ENCODE data around the gene MAMDC2.
"Not testable (repeated sequence)": the region's sequence is repeated elsewhere in the genome, so short reads cannot be mapped to it uniquely, and the experiment has no call there.

MAMDC2 gene

DNA sequence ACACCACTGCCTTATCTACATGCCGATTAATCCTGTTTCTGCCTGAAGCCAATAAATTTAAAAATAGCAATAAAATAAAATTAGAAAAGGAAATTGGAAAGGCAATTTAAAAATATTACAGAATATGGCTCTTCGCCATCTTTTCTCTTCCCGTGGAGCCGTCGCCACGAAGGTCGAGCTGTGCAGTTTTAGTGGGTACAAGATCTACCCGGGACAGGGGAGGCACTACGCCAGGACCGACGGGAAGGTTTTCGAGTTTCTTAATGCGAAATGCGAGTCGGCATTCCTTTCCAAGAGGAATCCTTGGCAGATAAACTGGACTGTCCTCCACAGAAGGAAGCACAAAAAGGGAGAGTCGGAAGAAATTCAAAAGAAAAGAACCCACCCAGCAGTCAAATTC, 173.4 kb downstream of the MAMDC2 start:
- in situ Hi-C loops (cut with HindIII; ENCODE audit: low pct_ligation_motif_present, low pct_unique_long_range_greater_than_20kb, low sequenced_read_pairs) = no loop called here
- DNase-seq = no peak

DNA sequence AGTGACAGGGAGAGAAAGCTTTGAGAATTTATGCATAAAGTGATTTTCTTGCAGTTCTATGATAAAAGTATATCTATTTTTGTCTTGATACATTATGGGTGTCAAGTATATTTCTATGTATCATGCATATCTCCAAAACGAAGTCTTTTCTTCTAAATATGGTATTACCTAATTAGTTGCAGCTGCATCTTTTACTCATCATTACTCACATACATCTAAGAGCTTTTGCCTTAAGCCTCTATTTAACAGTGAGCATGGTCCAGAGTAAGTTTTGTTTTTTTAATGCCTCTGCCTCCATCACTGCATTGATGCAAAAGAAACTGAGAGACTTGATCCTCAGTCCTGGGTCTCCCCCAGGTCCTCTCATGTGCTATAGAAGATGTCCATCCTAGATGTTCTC, 175.1 kb downstream of the MAMDC2 start:
- in situ Hi-C loops (cut with HindIII; ENCODE audit: low pct_ligation_motif_present, low pct_unique_long_range_greater_than_20kb, low sequenced_read_pairs) = no loop called here
- DNase-seq = no peak

DNA sequence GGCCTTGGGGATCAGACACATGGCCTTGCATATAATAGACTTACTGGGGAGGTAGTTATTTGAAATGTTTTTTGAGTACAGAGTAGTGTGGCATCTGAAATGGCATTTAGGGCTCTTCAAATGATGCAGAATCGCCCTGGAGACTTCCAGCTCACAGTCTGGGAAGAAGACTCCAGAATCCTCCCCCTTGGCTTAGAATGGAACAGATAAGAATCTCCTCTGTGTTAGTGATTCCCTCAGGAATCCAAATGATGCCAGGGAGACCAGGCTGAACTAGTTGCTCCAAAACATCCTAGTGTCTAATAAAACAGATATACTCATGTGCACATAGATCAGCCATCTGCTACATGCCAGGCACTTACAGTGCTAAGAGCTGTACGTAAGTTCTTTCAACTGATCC, 176.6 kb downstream of the MAMDC2 start:
- no peak for DNase-seq

DNA sequence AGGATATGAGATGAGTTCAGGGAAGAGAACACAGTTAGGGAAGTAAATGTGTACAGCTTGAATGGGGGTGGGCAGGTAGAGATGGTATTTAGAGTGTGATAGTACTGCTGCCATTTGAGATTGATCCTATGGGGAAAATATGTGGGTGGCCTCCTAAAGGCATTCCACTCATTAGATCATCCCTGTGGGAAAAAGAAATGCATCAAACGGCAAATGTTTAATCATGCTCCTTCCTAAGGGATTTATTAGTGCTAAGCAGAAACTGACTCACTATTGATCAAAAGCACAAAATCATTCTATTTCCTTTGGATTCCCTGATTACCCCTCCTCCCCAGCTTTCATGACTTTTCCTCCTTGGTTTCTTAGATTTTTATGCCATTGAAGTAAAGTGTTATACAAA, 178.7 kb downstream of the MAMDC2 start:
- in situ Hi-C loops (cut with HindIII; ENCODE audit: low pct_ligation_motif_present, low pct_unique_long_range_greater_than_20kb, low sequenced_read_pairs) = no loop called here
- DNase-seq = no peak

More for the DNA sequence above, 176.6 kb downstream of the MAMDC2 start:
- in situ Hi-C loops (cut with HindIII; ENCODE audit: low pct_ligation_motif_present, low pct_unique_long_range_greater_than_20kb, low sequenced_read_pairs) = no loop called here

DNA sequence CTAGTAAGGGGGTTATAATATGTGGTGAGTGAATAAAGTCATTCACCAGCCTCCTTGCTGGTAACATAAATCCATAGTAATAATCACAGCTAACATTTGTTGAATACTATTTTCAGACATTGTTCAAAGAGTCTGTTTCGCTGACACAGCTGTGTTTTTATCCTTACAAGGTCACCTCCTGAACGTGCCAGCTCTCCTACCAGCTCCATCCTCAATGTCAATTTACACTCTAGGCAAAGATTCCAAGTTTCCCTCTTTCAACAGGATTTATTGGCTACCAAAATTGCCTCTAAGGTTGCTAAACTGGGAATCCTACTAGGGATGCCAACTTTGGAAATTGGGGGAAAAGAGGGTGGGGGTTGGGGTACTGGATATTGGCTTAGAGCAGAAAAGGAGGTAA, 184.5 kb downstream of the MAMDC2 start:
- in situ Hi-C loops (cut with HindIII; ENCODE audit: low pct_ligation_motif_present, low pct_unique_long_range_greater_than_20kb, low sequenced_read_pairs) = no loop called here
- no peak for DNase-seq

DNA sequence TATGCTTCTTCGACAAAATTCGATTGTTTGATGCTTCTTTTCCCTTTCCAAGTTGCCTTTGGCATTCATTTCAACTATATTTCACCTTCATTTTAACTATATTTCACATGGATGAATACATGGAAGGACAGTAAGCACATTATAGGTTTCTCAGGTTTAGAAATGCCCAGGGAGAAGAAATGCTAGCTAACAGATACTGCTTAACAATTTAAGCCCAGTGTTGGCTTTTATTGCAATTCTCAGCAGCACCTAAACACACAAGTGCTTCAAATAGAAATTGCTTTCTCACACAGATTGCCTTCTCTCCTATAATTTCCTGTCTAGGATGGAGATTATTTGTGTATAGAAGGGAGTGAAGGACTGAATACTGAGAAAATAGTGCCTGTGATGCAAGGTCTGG, 185.0 kb downstream of the MAMDC2 start:
- in situ Hi-C loops (cut with HindIII; ENCODE audit: low pct_ligation_motif_present, low pct_unique_long_range_greater_than_20kb, low sequenced_read_pairs) = no loop called here
- no peak for DNase-seq

DNA sequence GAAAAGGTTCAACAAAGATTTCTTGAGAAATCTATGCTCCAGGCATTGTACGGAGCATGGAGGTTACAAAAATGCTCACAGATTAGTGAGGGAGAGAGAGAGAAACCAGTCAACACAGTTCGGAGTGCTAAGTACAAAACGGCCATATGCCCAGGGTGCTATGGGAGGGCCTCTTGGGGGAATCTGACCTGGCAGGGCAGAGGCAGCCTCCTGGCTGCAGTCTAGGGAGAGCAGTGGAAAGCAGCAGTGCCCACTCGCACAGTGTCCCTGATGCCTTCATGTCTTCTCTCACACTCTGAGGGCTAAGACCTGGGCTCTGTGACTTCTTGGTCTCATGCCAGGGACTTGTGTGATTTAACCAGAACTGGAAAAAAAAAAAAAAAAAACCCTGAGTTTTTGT, 185.4 kb downstream of the MAMDC2 start:
- in situ Hi-C loops (cut with HindIII; ENCODE audit: low pct_ligation_motif_present, low pct_unique_long_range_greater_than_20kb, low sequenced_read_pairs) = no loop called here
- DNase-seq = no peak

DNA sequence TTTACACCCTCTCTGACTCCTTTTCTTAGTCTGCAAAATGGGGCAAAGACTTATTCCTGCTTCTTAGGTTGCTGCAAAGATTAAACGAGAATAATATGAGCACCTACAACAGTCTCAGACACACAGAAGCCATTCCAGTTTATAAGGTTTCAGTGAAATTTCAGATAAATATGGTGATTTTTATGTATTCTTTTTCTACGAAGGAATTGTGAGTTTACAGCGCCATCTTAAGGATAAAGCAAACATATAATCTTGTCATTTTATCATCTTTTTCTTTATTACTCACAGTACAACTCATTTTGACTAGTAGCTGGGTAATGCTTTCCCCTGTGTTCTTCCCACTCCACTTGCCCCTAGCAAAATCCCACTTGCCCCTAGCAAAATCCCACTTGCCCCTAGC, 185.9 kb downstream of the MAMDC2 start:
- DNase-seq = peak; percentile 33
- in situ Hi-C loops (cut with HindIII; ENCODE audit: low pct_ligation_motif_present, low pct_unique_long_range_greater_than_20kb, low sequenced_read_pairs) = no loop called here

DNA sequence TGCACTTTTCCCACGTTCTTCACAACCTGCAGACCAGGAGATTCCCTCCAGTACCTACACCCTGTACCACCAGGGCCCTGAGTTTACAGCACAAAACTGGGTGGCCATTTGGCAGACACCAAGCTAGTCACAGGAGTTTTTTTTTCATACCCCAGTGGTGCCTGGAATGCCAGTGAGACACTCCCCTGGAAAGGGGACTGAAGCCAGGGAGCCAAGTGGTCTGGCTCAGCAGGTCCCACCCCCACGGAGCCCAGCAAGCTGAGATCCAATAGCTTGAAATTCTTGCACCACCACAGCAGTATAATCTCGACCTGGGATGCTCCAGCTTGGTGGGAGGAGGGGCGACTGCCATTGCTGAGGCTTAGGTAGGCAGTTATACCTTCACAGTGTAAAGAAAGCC, 188.8 kb downstream of the MAMDC2 start:
- DNase-seq = no peak
- in situ Hi-C loops (cut with HindIII; ENCODE audit: low pct_ligation_motif_present, low pct_unique_long_range_greater_than_20kb, low sequenced_read_pairs) = no loop called here

DNA sequence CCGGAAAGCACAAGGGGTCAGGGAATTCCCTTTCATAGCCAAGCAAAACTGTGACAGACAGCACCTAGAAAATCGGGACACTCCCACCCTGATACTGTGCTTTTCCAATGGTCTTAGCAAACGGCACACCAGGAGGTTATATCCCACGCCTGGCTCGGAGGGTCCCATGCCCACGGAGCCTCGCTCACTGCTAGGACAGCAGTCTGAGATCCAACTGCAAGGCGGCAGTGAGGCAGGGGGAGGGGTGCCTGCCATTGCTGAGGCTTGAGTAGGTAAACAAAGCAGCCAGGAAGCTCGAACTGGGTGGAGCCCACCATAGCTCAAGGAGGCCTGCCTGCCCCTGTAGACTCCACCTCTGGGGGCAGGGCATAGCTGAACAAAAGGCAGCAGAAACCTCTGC, 190.6 kb downstream of the MAMDC2 start:
- DNase-seq; in situ Hi-C loops (cut with HindIII; ENCODE audit: low pct_ligation_motif_present, low pct_unique_long_range_greater_than_20kb, low sequenced_read_pairs): not testable (repeated sequence)

DNA sequence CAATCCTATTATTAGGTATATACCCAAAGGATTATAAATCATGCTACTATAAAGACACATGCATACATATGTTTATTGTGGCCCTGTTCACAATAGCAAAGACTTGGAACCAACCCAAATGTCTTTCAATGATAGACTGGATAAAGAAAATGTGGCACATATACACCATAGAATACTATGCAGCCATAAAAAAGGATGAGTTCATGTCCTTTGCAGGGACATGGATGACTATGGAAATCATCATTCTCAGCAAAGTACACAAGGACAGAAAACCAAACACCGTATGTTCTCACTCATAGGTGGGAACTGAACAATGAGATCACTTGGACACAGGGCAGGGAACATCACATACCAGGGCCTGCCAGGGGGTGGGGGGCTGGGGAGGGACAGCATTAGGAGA, 202.3 kb downstream of the MAMDC2 start:
- DNase-seq; in situ Hi-C loops (cut with HindIII; ENCODE audit: low pct_ligation_motif_present, low pct_unique_long_range_greater_than_20kb, low sequenced_read_pairs): not testable (repeated sequence)

DNA sequence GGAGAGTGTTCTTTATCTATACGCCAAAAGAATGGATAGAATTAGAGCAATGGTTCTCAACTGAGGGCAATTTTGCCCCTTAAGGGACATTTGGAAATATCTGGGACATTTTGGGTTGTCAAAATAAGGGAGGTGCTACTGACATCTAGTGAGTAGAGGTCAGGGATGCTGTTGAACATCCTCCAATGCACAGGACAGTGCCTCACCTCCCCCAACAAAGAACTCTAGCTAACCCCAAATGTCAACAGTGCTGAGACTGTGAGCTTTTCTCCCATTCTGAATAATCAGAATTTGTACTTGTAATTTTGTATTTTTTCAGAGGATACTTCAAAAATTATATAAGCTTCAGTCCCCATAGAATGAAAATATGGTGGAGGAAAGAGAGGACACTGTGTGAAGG, 206.6 kb downstream of the MAMDC2 start:
- DNase-seq = no peak
- in situ Hi-C loops (cut with HindIII; ENCODE audit: low pct_ligation_motif_present, low pct_unique_long_range_greater_than_20kb, low sequenced_read_pairs) = no loop called here

DNA sequence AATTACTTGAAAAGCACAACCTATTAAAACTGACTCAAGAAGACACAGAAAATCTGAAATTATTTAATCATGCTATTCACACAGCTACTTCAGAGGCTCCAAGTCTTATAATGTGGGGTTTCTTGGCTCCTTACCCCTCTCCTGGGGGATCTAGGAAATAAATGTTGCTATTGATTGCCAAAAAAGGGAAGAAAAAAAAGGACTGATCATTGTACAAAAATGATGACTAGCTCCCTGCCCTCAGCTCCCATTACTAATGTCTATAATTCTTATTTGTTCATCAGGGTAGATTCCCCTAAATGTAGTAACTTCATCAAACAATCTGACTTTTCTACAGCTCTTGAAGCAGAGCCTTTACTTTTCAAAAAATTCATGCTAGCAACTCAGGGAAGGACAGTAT, 211.8 kb downstream of the MAMDC2 start:
- in situ Hi-C loops (cut with HindIII; ENCODE audit: low pct_ligation_motif_present, low pct_unique_long_range_greater_than_20kb, low sequenced_read_pairs) = no loop called here

DNA sequence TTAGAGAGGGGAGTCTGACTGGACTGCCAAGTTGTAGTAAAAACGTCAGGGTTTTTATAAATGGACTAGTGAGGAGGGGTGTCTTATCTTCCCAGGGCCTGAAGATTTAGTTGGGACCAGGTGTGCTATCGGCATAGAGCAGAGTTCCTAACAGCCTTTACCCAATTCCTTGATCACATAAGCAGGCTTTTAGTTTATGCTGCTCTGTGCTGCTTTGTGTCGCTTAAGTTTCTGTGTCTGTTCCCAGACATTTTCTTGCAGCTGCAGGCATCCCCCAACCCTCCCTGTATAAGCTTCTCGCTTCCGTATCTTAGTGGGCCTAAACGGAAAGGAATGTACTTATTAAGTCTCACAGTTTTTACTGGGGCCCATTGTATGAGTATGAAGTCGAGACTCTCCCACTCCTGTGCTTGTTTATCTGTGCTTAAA, 212.5 kb downstream of the MAMDC2 start:
- in situ Hi-C loops (cut with HindIII; ENCODE audit: low pct_ligation_motif_present, low pct_unique_long_range_greater_than_20kb, low sequenced_read_pairs) = no loop called here

More for the DNA sequence above, 211.8 kb downstream of the MAMDC2 start:
- DNase-seq = no peak

DNA sequence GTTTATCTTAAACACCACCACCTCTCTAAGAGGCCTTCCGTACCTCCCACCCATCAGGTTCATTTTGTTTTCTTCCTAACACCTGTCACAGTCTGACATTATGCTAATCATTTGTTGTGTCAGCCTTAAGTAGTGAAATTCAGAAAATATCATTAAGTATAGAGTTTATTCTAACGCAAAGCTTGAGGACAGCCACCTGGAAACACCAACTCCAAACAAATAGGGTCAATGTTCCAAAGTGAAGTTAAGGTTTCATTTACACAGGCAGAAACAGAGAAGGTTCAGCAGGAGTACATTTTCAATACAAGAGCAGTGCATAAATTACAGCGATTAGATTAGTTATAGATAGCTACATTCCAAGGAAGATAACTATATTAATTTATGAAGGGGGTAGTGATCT, 213.9 kb downstream of the MAMDC2 start:
- DNase-seq = no peak
- in situ Hi-C loops (cut with HindIII; ENCODE audit: low pct_ligation_motif_present, low pct_unique_long_range_greater_than_20kb, low sequenced_read_pairs) = no loop called here

More for the DNA sequence above, 212.5 kb downstream of the MAMDC2 start:
- DNase-seq = no peak

DNA sequence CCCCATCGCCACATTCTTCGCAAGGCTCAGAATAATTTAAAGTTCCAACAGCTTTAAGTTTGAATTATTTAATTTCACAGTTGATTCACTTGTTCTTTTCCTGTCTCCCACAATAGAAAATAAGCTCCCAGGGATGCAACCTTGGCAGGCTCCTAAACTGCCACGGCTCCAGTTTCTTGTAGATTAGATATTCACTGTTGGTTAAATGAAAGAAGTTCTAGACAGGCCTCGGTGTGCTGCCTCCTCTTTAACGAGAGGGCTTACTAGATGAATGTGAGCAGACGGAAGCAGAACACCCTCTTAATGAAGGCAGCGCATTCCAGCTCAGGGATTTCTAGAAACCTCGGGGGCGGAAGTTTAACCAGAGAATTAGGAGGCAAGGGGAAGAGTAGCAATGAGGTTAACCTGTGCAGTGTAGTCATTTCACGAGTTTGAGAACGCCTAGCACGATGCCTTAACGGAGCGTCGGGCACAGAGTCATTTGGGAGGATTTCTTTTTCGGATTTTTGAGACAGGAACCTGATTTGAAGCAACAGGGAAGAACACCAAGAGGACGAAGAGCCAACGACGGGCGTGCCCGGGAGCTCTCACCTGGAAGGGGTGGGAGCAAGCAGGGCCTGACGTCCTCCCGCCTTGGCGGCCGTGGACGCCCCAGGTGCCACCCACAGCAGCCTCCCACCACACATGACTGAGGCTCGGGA, 214.5 kb downstream of the MAMDC2 start:
- in situ Hi-C loops (cut with HindIII; ENCODE audit: low pct_ligation_motif_present, low pct_unique_long_range_greater_than_20kb, low sequenced_read_pairs) = no loop called here
- peak; percentile 43 for DNase-seq

DNA sequence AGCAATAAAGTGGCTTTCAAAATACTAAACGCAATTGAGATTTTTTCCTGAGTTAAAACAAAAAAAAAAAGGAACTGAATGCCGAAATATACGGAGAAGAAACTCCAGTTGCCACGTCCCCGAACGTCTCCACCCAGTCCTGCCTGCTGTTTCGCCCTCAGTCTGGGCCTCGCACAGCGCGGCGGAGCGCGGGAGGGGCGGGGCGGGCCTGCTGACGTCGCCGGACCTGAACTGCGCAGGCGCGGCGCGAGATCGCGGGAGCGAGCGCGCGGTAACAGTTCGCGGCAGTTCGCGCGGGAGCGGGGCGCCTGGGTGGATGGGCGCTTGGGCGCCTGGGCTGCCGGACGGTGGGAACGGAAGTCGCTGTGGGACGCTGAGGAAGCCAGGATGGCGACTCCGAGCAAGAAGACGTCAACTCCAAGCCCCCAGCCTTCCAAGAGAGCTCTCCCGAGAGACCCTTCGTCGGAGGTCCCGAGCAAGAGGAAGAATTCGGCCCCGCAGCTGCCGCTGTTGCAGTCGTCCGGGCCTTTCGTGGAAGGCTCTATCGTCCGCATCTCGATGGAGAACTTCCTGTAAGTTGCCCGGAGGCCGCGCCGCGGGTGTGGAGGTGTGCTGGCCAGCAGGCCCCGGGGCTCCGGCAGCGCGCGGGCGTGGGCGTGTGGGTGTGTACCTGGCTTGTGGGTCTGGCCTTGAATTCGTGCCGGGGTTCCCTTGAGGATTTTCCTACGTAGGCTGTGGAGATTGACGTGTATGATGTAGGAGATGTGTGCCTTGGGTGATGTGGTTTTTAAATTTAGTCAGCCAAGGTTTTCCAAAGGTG, 215.3 kb downstream of the MAMDC2 start, which contains the start of gene SMC5:
Gene SMC5, plus strand, starts transcription at position 287 of the 820 bp plus-strand sequence. Its CDS starts 101 bp downstream, at position 388.
- peak; percentile 86 for DNase-seq
- in situ Hi-C loops (cut with HindIII; ENCODE audit: low pct_ligation_motif_present, low pct_unique_long_range_greater_than_20kb, low sequenced_read_pairs) = no loop called here

DNA sequence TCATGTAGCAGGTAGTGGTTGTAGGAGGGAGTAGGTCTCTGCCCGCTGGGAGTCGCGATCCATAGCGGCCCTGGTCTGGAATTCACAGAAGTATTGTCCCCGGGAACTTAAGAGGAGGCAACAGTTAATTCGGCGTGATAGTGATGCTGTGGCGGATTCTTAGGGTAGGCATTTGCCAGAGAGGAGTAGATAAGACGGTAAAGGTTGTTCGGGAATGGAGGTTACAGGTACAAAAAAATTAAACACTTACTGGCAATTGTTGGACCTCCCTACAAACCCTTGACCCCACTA, 215.8 kb downstream of the MAMDC2 start:
- no peak for DNase-seq
- in situ Hi-C loops (cut with HindIII; ENCODE audit: low pct_ligation_motif_present, low pct_unique_long_range_greater_than_20kb, low sequenced_read_pairs) = no loop called here

DNA sequence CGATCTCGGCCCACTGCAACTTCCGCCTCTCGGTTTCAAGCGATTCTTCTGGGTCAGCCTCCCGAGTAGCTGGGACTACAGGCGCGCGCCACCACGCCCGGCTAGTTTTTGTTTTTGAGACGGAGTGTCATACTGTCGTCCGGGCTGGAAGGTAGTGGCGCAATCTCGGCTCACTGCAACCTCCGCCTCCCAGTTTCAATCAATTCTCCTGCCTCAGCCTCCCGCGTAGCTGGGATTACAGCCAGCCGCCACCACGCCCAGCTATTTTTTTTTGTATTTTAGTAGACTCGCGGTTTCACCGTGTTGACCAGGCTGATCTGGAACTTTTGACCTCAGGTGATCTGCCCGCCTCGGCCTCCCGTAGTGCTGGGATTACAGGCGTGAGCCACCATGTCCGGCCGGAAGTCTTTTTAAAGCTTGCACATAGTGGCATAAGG, 216.4 kb downstream of the MAMDC2 start:
- no peak for DNase-seq
- in situ Hi-C loops (cut with HindIII; ENCODE audit: low pct_ligation_motif_present, low pct_unique_long_range_greater_than_20kb, low sequenced_read_pairs) = no loop called here

DNA sequence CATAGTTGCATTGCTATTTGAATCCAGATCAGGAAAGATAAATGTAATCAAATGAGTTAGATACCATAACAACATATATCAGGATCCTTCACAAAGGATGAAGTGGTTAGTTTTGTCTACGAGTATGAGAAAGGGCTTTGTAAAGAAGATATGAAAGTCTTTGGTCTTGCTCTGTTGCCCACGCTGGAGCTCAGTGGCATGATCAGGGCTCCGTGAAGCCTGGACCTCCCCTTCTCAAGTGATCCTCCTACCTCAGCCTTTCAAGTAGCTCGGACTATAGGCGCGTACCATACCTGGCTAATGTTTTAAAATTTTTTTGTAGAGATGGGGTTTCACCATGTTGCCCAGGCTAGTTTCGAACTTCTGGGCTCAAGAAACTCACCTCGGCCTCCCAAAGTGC, 217.0 kb downstream of the MAMDC2 start:
- in situ Hi-C loops (cut with HindIII; ENCODE audit: low pct_ligation_motif_present, low pct_unique_long_range_greater_than_20kb, low sequenced_read_pairs) = no loop called here
- DNase-seq = no peak

All from ACHN (cell line).